Right ventricle myocardium superior (tissue), 1 donor: ENCODE measurements around the gene SCYGR1. TPM values are rescaled to one million over a fixed set of nuclear protein-coding genes. Genes with fewer than 3 reads are reported as not detected.

ENCODE experiments used
- ATAC-seq: fragments of 200-7000 bp; cut with Tn5 transposase; one replicate; pipeline ENCODE4 v1.9.1; 2020; ENCODE audit warnings: mild to moderate bottlenecking; ENCODE audit not compliant: poor library complexity
- DNase-seq: peaks from one replicate; pipeline ENCODE4 v3.0.0-alpha.2; 2020
- intact Hi-C: fragments of 100-400 bp; cut with DNase I; formaldehyde crosslinking; loops from one replicate; pipeline ENCODE4 v1.11.2; 2022
- total RNA-seq: library from RNA; stranded (reverse); fragmentation: NEBNext Ultra II Directional; extraction: Animal tissue kit (Norgen Biotek cat#: 25700); gene quantifications from one replicate; pipeline ENCODE4 v1.2.1, GENCODE V29; 2021
- donor health status: DM: no; HTN: yes; CAD: no; lungs with severe emphysema.

The SCYGR1 gene
- total RNA-seq, 1 donor from 2014 or later, result not detected

DNA sequence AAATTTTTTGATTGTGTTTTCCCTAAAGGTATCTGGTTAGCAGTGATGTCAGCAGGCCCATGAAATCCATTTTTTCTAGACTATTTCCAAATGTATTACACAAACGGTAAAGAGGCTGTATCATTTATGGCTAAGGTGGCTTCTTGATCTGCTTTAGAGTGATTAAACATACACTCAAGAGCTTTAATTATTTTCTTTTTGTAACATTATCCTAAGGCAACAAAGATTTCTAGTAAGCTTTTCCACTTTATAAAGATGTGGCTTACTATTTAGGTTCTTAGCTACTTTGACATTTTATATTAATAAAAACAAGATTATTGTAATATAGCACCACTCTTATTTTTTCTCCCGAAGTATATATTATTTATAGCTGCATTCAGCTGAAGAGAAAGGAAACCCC is 46.2 kb downstream of the SCYGR1 start:
- DNase-seq (no peak), ATAC-seq (no peak)
- intact Hi-C loops, result no loop called here

DNA sequence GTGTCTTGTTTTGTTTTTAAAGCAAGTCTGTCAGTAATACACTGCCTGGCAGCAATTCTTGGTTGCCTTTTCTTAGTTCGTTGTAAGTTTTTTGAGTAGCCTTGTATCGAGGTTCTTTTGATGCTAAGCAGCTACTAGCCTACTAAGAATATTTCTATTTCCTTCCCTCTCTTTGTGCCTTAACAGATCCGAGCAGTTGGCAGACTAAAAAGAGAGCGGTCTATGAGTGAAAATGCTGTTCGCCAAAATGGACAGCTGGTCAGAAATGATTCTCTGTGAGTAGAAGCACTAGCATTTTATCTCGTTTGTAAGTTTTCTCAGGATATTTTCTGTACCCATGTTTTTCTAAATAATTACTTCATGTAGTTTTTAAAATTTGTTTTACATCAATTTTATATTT is 47.6 kb downstream of the SCYGR1 start:
- intact Hi-C loops, result no loop called here
- no peak for DNase-seq
- no peak for ATAC-seq

DNA sequence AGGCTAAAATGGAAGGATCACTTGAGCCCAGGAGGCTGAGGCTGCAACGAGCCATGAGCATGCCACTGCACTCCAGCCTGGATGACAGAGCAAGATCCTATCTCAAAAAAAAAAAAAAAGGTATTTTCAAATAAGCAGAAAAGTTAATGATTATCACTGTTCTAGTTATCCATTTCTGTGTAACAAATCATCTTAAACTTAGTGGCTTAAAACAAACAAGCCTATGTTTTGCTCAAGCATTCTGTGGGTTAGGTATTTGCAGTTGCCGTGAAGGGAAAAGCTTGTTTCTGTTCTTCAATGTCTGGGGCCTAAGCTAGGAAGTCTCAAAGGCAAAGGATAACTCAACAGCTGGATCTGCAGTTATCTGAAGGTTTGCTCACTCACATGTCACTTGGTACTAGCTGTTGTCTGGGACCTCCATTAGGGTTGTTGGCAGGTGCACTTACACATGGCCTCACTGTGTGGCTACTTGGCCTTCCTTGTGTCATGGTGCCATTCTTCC is 48.6 kb downstream of the SCYGR1 start:
- intact Hi-C loops, result no loop called here
- DNase-seq (no peak), ATAC-seq (no peak)

Other genes with a start within 250 kb of the SCYGR1 start
- gene COL4A4, start 223.7 kb downstream of the SCYGR1 start, total RNA-seq, result 10.3 TPM
- gene COL4A3, start 223.3 kb downstream of the SCYGR1 start, total RNA-seq, result 5.8 TPM
- gene MFF, start 62.7 kb downstream of the SCYGR1 start, total RNA-seq, result 87.2 TPM
- gene TM4SF20, start 8.6 kb downstream of the SCYGR1 start, total RNA-seq, result not detected
- gene AGFG1, start 84.2 kb upstream of the SCYGR1 start, total RNA-seq, result 55.7 TPM
- gene SCYGR2, start 210.9 kb upstream of the SCYGR1 start, total RNA-seq, result not detected
- not detected for gene SCYGR3, start 226.9 kb upstream of the SCYGR1 start, total RNA-seq
- gene SCYGR4, start 229.5 kb upstream of the SCYGR1 start, total RNA-seq, result not detected